Activated naive CD8-positive, alpha-beta T cell treated with anti-CD3 and anti-CD28 coated beads, Interleukin-2, amount 10 ng/mL, durations not matched to agents 7 days and 5 days (primary cell): ENCODE results near the gene ALX4. TPM values are rescaled to one million over a fixed set of nuclear protein-coding genes. Genes with fewer than 3 reads are reported as not detected.

Experiments used
- ATAC-seq: fragments of 150-1000 bp; cut with Tn5 transposase; one replicate; pipeline ENCODE4 v1.10.0; 2021; ENCODE audit warnings: low read depth, moderate library complexity
- POLR2A ChIA-PET: fragments of 350-600 bp; sonication (Branson Sonifier 250); formaldehyde crosslinking; loops from one replicate; lab custom pipeline; 2021; ENCODE audit warnings: antibody characterized with exemption; lab: Charles Lee
- DNase-seq: peaks from one replicate; pipeline ENCODE4 v3.0.0; 2021
- H3K27ac Mint-ChIP-seq: one replicate; pipeline ENCODE4 v1.8.0; 2022; ENCODE audit warnings: mild to moderate bottlenecking, mixed read lengths
- H3K27me3 Mint-ChIP-seq: one replicate; pipeline ENCODE4 v1.8.0; 2022; ENCODE audit warnings: mild to moderate bottlenecking, moderate library complexity, mixed read lengths
- H3K36me3 Mint-ChIP-seq: one replicate; pipeline ENCODE4 v1.8.0; 2021; ENCODE audit warnings: mild to moderate bottlenecking, mixed read lengths
- H3K4me1 Mint-ChIP-seq: one replicate; pipeline ENCODE4 v1.8.0; 2021; ENCODE audit warnings: mixed read lengths
- H3K4me3 Mint-ChIP-seq: one replicate; pipeline ENCODE4 v1.8.0; 2022; ENCODE audit warnings: mild to moderate bottlenecking, moderate library complexity, mixed read lengths
- H3K9me3 Mint-ChIP-seq: one replicate; pipeline ENCODE4 v1.8.0; 2021; ENCODE audit warnings: mixed read lengths
- total RNA-seq, 2 experiments: library from RNA; stranded (reverse); gene quantifications; one replicate each; pipeline ENCODE4 v1.2.3, GENCODE V29; 2021

ALX4 gene
- total RNA-seq, 2 experiments from 2014 or later: not detected

DNA sequence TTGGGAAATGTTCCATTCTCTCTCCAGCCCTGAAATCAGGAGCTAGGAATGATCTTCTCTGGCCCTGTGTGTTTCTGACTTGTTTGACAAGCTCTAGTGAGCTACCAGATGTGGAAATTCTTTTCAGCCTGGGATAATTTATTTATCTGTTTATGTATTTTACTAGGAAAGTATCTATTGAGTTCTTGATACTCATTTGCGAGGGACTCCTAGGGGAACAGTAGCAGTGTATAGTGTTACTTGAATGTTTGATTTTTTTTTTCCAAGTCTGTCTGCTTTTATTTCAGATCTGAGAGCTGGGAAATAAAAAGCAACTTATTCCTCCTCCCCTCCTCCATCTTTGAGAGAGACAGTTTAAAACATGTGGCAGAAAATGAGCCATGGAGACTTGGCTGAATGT, 92.5 kb downstream of the ALX4 start:
- DNase-seq: no peak
- ATAC-seq: no peak
- POLR2A ChIA-PET: no interaction called here
- H3K4me1 Mint-ChIP-seq: peaks cover 1% of the 10 kb centered on the region
- peaks cover 1% of the 10 kb centered on the region for H3K36me3 Mint-ChIP-seq
- no peak overlapping the region for H3K4me3 Mint-ChIP-seq
- no peaks in the 10 kb centered on the region for H3K27me3 Mint-ChIP-seq
- no peaks in the 10 kb centered on the region for H3K9me3 Mint-ChIP-seq
- H3K27ac Mint-ChIP-seq: no peak overlapping the region

DNA sequence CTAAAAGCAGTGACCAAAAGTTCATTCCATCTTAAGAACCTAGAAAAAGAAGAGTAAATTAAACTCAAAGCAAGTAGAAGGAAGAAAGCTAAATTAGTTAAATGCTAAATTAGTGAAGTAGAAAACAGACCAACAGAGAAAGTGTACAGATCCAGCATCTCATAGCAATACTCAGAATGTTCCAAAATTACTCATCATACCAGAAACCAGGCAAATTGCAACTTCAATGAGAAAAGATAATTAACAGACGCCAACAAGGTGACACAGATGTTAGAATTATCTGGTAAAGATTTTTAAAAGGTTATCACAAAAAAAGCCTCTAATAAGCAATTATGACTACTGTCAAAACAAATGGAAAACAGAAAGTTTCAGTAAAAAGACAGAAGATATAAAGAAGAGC, 96.8 kb downstream of the ALX4 start:
- peaks cover 17% of the 10 kb centered on the region for H3K36me3 Mint-ChIP-seq
- POLR2A ChIA-PET: no interaction called here
- ATAC-seq (no peak), DNase-seq (no peak)
- no peak overlapping the region for H3K4me3 Mint-ChIP-seq
- H3K9me3 Mint-ChIP-seq: peaks cover 2% of the 10 kb centered on the region
- no peak overlapping the region for H3K27ac Mint-ChIP-seq
- H3K4me1 Mint-ChIP-seq: no peaks in the 10 kb centered on the region
- no peaks in the 10 kb centered on the region for H3K27me3 Mint-ChIP-seq

DNA sequence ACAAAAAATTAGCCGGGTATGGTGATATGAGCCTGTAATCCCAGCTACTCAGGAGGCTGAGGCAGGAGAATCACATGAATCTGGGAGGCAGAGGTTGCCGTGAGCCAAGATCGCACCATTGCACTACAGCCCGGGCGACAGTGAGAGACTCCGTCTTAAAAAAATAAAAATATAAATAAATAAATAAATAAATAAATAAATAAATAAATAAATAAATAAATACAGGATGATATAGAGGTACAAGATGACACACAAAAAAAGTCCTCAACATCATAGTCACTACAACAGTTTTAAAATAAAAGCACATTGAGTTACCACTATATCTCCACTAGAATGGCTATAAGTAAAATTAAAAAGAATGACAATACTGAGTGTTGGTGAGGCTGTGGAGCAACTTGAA, 97.8 kb downstream of the ALX4 start:
- POLR2A ChIA-PET: no interaction called here
- peaks cover 2% of the 10 kb centered on the region for H3K9me3 Mint-ChIP-seq
- H3K4me3 Mint-ChIP-seq: no peak overlapping the region
- no peaks in the 10 kb centered on the region for H3K27me3 Mint-ChIP-seq
- H3K27ac Mint-ChIP-seq: no peak overlapping the region
- no peaks in the 10 kb centered on the region for H3K4me1 Mint-ChIP-seq
- DNase-seq (no peak), ATAC-seq (no peak)
- H3K36me3 Mint-ChIP-seq: peaks cover 18% of the 10 kb centered on the region

Other genes starting within 250 kb of the ALX4 start
- gene ACCS, start 243.9 kb downstream of the ALX4 start, total RNA-seq: 10 to 100 TPM; 14.3 to 14.5 TPM
- 10 to 100 TPM; 26.3 to 28.8 TPM for gene EXT2, start 214.5 kb downstream of the ALX4 start, total RNA-seq